ENCODE data around the gene MBOAT2. TPM values are rescaled to one million over a fixed set of nuclear protein-coding genes. Genes with fewer than 3 reads are reported as not detected.

Gene MBOAT2
- polyA plus RNA-seq, 1 donor from 2014 or later: 205 TPM

DNA sequence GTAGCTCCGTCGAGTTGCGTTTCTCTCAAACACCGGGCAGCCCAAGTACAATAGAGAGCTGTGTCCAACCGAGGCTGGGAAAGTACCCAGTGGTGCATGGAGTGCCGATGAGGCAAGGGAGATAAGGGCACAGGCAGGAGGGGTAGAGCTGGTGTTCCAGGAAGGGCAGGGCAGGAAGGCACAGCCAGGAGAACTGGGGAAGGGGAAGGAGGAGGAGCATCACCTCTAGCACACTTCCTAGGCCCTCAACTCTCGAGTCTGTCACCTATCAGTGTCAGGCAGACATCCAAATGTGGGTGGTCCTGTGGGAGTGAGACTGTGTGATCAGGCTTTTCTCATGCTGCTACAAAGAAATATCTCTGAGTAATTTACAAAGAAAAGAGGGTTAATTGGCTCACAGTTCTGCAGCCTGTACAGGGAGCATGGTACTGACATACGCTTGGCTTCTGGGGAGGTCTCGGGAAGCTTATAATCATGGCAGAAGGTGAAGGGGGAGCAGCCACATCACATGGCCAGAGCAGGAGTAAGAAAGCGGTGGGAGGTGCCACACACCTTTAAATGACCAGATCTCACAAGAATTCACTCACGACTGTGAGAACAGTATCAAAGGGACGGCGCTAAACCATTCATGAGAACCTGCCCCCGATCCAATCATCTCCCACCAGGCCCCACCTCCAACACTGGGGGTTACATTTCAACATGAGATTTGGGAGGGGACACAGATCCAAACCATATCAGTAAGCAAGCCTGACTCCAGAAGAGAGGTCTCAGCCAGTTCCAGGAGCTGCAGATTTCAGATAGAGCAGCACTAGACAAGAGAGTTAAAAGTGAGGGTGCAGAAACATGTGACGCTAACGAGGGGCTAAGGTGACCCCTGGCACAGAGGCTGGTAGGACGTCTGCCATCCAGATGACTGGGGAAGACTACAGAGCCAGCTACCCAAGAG, 75.7 kb downstream of the MBOAT2 start:
- no peak overlapping the region for H3K4me2 ChIP-seq (ENCODE audit: low read length)
- no peaks in the 10 kb centered on the region for H3K27me3 ChIP-seq (ENCODE audit: insufficient read depth, low read depth, low read length)
- H3K9ac ChIP-seq (ENCODE audit: low read length): no peak overlapping the region
- H3K36me3 ChIP-seq (ENCODE audit: insufficient read depth, low read length): no peaks in the 10 kb centered on the region
- H3K27ac ChIP-seq (ENCODE audit: low read length): no peak overlapping the region
- no peaks in the 10 kb centered on the region for H3F3A ChIP-seq (ENCODE audit: insufficient read depth, low read length, poor library complexity, severe bottlenecking)
- no peak overlapping the region for H3K4me3 ChIP-seq (ENCODE audit: low read length)
- H4K20me1 ChIP-seq (ENCODE audit: insufficient read depth): no peaks in the 10 kb centered on the region
- no peaks in the 10 kb centered on the region for H3K9me2 ChIP-seq (ENCODE audit: insufficient read depth, low read length)
- no peak for TF ChIP-seq RAD21 (conservative IDR thresholded peaks at IDR 0.05)
- no peak for TF ChIP-seq EP300 (conservative IDR thresholded peaks at IDR 0.05; ENCODE audit: poor library complexity, severe bottlenecking)
- TF ChIP-seq, protein P1, sequence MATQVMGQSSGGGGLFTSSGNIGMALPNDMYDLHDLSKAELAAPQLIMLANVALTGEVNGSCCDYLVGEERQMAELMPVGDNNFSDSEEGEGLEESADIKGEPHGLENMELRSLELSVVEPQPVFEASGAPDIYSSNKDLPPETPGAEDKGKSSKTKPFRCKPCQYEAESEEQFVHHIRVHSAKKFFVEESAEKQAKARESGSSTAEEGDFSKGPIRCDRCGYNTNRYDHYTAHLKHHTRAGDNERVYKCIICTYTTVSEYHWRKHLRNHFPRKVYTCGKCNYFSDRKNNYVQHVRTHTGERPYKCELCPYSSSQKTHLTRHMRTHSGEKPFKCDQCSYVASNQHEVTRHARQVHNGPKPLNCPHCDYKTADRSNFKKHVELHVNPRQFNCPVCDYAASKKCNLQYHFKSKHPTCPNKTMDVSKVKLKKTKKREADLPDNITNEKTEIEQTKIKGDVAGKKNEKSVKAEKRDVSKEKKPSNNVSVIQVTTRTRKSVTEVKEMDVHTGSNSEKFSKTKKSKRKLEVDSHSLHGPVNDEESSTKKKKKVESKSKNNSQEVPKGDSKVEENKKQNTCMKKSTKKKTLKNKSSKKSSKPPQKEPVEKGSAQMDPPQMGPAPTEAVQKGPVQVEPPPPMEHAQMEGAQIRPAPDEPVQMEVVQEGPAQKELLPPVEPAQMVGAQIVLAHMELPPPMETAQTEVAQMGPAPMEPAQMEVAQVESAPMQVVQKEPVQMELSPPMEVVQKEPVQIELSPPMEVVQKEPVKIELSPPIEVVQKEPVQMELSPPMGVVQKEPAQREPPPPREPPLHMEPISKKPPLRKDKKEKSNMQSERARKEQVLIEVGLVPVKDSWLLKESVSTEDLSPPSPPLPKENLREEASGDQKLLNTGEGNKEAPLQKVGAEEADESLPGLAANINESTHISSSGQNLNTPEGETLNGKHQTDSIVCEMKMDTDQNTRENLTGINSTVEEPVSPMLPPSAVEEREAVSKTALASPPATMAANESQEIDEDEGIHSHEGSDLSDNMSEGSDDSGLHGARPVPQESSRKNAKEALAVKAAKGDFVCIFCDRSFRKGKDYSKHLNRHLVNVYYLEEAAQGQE (IDR thresholded peaks at IDR 0.05; ENCODE audit: borderline replicate concordance): no peak
- no peak for TF ChIP-seq MXI1 (conservative IDR thresholded peaks at IDR 0.05; ENCODE audit: poor library complexity, severe bottlenecking)
- TF ChIP-seq POLR2AphosphoS5 (IDR thresholded peaks at IDR 0.05): no peak
- no peak for TF ChIP-seq TAF1 (IDR thresholded peaks at IDR 0.05; ENCODE audit: low read depth)
- TF ChIP-seq, protein P2, sequence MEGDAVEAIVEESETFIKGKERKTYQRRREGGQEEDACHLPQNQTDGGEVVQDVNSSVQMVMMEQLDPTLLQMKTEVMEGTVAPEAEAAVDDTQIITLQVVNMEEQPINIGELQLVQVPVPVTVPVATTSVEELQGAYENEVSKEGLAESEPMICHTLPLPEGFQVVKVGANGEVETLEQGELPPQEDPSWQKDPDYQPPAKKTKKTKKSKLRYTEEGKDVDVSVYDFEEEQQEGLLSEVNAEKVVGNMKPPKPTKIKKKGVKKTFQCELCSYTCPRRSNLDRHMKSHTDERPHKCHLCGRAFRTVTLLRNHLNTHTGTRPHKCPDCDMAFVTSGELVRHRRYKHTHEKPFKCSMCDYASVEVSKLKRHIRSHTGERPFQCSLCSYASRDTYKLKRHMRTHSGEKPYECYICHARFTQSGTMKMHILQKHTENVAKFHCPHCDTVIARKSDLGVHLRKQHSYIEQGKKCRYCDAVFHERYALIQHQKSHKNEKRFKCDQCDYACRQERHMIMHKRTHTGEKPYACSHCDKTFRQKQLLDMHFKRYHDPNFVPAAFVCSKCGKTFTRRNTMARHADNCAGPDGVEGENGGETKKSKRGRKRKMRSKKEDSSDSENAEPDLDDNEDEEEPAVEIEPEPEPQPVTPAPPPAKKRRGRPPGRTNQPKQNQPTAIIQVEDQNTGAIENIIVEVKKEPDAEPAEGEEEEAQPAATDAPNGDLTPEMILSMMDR (IDR thresholded peaks at IDR 0.05; ENCODE audit: poor library complexity, severe bottlenecking): no peak
- TF ChIP-seq SMC3 (conservative IDR thresholded peaks at IDR 0.05; ENCODE audit: poor library complexity): no peak
- H3K79me2 ChIP-seq (replicated peaks; ENCODE audit: insufficient read depth, low read length): no peaks in the 10 kb centered on the region
- H3K9me3 ChIP-seq (ENCODE audit: low read length): no peaks in the 10 kb centered on the region
- H2AFZ ChIP-seq (ENCODE audit: low read depth, low read length): no peak overlapping the region

DNA sequence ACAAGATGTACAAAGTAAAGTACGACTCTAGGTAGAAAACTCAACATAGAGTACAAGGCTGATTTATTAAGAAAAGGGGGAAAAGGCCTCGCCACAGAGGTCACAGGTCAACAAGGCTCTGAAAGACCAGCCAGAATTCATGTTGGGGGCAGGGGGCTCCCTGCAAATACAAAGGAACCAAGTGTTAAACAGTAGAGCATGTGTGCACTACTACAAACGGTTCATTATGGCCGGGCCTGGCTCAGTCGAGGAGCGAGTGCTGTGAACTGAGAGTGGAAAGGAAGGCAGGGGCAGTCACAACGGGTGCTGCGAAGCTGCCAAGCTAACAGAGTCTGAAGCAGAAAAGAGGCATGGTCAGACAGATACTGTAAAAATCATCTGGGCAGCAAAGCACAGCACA, 77.1 kb downstream of the MBOAT2 start:
- no peak overlapping the region for H3K4me3 ChIP-seq (ENCODE audit: low read length)

More for the DNA sequence above, 77.1 kb downstream of the MBOAT2 start:
- H3K9me2 ChIP-seq (ENCODE audit: insufficient read depth, low read length): no peaks in the 10 kb centered on the region
- H3F3A ChIP-seq (ENCODE audit: insufficient read depth, low read length, poor library complexity, severe bottlenecking): no peaks in the 10 kb centered on the region
- H3K36me3 ChIP-seq (ENCODE audit: insufficient read depth, low read length): no peaks in the 10 kb centered on the region
- H4K20me1 ChIP-seq (ENCODE audit: insufficient read depth): no peaks in the 10 kb centered on the region
- H2AFZ ChIP-seq (ENCODE audit: low read depth, low read length): no peak overlapping the region
- TF ChIP-seq, protein P1 (IDR thresholded peaks at IDR 0.05; ENCODE audit: borderline replicate concordance): no peak
- TF ChIP-seq RAD21 (conservative IDR thresholded peaks at IDR 0.05) (no peak), EP300 (conservative IDR thresholded peaks at IDR 0.05; ENCODE audit: poor library complexity, severe bottlenecking) (no peak), SMC3 (conservative IDR thresholded peaks at IDR 0.05; ENCODE audit: poor library complexity) (no peak), MXI1 (conservative IDR thresholded peaks at IDR 0.05; ENCODE audit: poor library complexity, severe bottlenecking) (no peak), POLR2AphosphoS5 (IDR thresholded peaks at IDR 0.05) (no peak), TAF1 (IDR thresholded peaks at IDR 0.05; ENCODE audit: low read depth) (no peak)
- TF ChIP-seq, protein P2 (IDR thresholded peaks at IDR 0.05; ENCODE audit: poor library complexity, severe bottlenecking): no peak
- H3K27ac ChIP-seq (ENCODE audit: low read length): no peak overlapping the region
- no peak overlapping the region for H3K9ac ChIP-seq (ENCODE audit: low read length)
- no peaks in the 10 kb centered on the region for H3K79me2 ChIP-seq (replicated peaks; ENCODE audit: insufficient read depth, low read length)
- no peaks in the 10 kb centered on the region for H3K9me3 ChIP-seq (ENCODE audit: low read length)
- H3K27me3 ChIP-seq (ENCODE audit: insufficient read depth, low read depth, low read length): no peaks in the 10 kb centered on the region
- no peak overlapping the region for H3K4me2 ChIP-seq (ENCODE audit: low read length)
